Melanocyte of skin (primary cell): ENCODE measurements around the gene PAQR6. TPM values are rescaled to one million over a fixed set of nuclear protein-coding genes. Genes with fewer than 3 reads are reported as not detected.

ENCODE experiments used
- total RNA-seq, 2 donors: library from RNA; depleted of rRNA; stranded (reverse); fragments of >200 nt; gene quantifications; 2 replicates each; pipeline ENCODE4 v1.2.3, GENCODE V29; 2012

The PAQR6 gene
- 1 to 10 TPM in 1 of 2 donors, under 1 TPM in 1; 0.67 to 1.4 TPM for total RNA-seq

GRCh38 chr1:156247460-156248322 lies at the start of gene PAQR6:
TSS of gene PAQR6 (minus strand) at chr1:156248056. CDS start at chr1:156246731, 1,325 bp downstream.

GRCh38 chr1:156295391-156295947 lies 47.6 kb upstream of the PAQR6 start, which contains the start of gene GLMP:
TSS of gene GLMP (minus strand) at chr1:156295679. CDS start at chr1:156295645, 34 bp downstream.

GRCh38 chr1:156284112-156284511 lies 36.3 kb upstream of the PAQR6 start, which contains the start of gene TMEM79:
TSS of gene TMEM79 (plus strand) at chr1:156284325. CDS start at chr1:156285227, 902 bp downstream.

GRCh38 chr1:156282479-156283222 lies 34.8 kb upstream of the PAQR6 start, which contains the start of gene SMG5:
TSS of gene SMG5 (minus strand) at chr1:156282825. CDS start at chr1:156282680, 145 bp downstream.

GRCh38 chr1:156241926-156242325 lies 5.9 kb downstream of the PAQR6 start, which contains the start of gene BGLAP:
TSS of gene BGLAP (plus strand) at chr1:156242184. CDS start at chr1:156242232, 48 bp downstream.

GRCh38 chr1:156212833-156213643 lies 34.8 kb downstream of the PAQR6 start, which contains the start of gene PMF1:
TSS of gene PMF1 (plus strand) at chr1:156213007. CDS start at chr1:156213016, 9 bp downstream.

GRCh38 chr1:156193488-156194299 lies 54.2 kb downstream of the PAQR6 start, which contains the start of gene SLC25A44:
TSS of gene SLC25A44 (plus strand) at chr1:156194104. CDS start at chr1:156199848, 5,744 bp downstream.

Other genes with a start within 250 kb of the PAQR6 start
- 100 to 1,000 TPM; 220 to 324 TPM for gene SSR2, start 227.1 kb downstream of the PAQR6 start, total RNA-seq
- gene UBQLN4, start 194.3 kb downstream of the PAQR6 start, total RNA-seq: 10 to 100 TPM; 16.0 to 21.0 TPM
- gene LAMTOR2, start 193.3 kb downstream of the PAQR6 start, total RNA-seq: 10 to 100 TPM; 35.1 to 42.0 TPM
- not detected for gene RAB25, start 186.9 kb downstream of the PAQR6 start, total RNA-seq
- 1 to 10 TPM; 1.0 to 4.0 TPM for gene MEX3A, start 165.6 kb downstream of the PAQR6 start, total RNA-seq
- 1,000 to 10,000 TPM in 1 of 2 donors, 100 to 1,000 TPM in 1; 784 to 1,173 TPM for gene LMNA, start 133.3 kb downstream of the PAQR6 start, total RNA-seq
- gene SEMA4A, start 94.5 kb downstream of the PAQR6 start, total RNA-seq: under 1 TPM; 0.67 to 0.69 TPM
- 10 to 100 TPM; 25.5 to 28.0 TPM for gene SLC25A44, start 54.0 kb downstream of the PAQR6 start, total RNA-seq
- 10 to 100 TPM; 35.8 to 57.9 TPM for gene PMF1, start 35.0 kb downstream of the PAQR6 start, total RNA-seq
- under 1 TPM in 1 of 2 donors, not detected in 1; 0.33 TPM for gene BGLAP, start 5.9 kb downstream of the PAQR6 start, total RNA-seq
- 10 to 100 TPM; 54.4 to 63.6 TPM for gene SMG5, start 34.8 kb upstream of the PAQR6 start, total RNA-seq
- 1 to 10 TPM; 1.3 to 1.4 TPM for gene TMEM79, start 36.3 kb upstream of the PAQR6 start, total RNA-seq
- gene GLMP, start 47.6 kb upstream of the PAQR6 start, total RNA-seq: 100 to 1,000 TPM; 236 to 244 TPM
- gene VHLL, start 51.3 kb upstream of the PAQR6 start, total RNA-seq: not detected
- gene CCT3, start 90.2 kb upstream of the PAQR6 start, total RNA-seq: 100 to 1,000 TPM; 425 to 719 TPM
- 1 to 10 TPM in 1 of 2 donors, not detected in 1; 1.0 TPM for gene TSACC, start 90.5 kb upstream of the PAQR6 start, total RNA-seq
- gene RHBG, start 121.2 kb upstream of the PAQR6 start, total RNA-seq: not detected